ENCODE measurements around the gene CEL. TPM values are rescaled to one million over a fixed set of nuclear protein-coding genes. Genes with fewer than 3 reads are reported as not detected.

CEL gene
- total RNA-seq, 1 experiment from 2014 or later, result 3.6 TPM

GRCh38 chr9:133111808-133112662, 50.3 kb downstream of the CEL start:
- Histone ChIP-seq H2BK20ac (ENCODE audit: low read depth, low read length, poor library complexity, severe bottlenecking) (no peak overlapping the region), H3K27ac (ENCODE audit: insufficient read length, low read depth, low read length) (no peak overlapping the region), H3K14ac (ENCODE audit: insufficient read depth, low read length) (no peak overlapping the region), H3K9me3 (ENCODE audit: control insufficient read depth, low read depth, low read length) (no peaks in the 10 kb centered on the region), H4K91ac (ENCODE audit: insufficient read length, low read depth, low read length) (no peak overlapping the region), H2AK5ac (ENCODE audit: insufficient read length, low read length) (no peak overlapping the region), H4K8ac (replicated peaks; ENCODE audit: insufficient read length, low read depth, low read length) (no peak overlapping the region), H2BK5ac (ENCODE audit: insufficient read length, low read length) (no peak overlapping the region), H3K23ac (ENCODE audit: insufficient read length, low read depth, low read length) (no peak overlapping the region), H2BK120ac (ENCODE audit: low read depth, low read length, poor library complexity, severe bottlenecking) (no peak overlapping the region), H2BK12ac (ENCODE audit: insufficient read length, low read depth, low read length) (no peak overlapping the region), H3K4ac (ENCODE audit: low read depth, low read length) (no peak overlapping the region), H3K18ac (ENCODE audit: insufficient read length, low read depth, low read length) (no peak overlapping the region), H3K4me2 (ENCODE audit: insufficient read depth, insufficient read length, low read length) (no peak overlapping the region), H3K27me3 (ENCODE audit: insufficient read depth, low read length) (no peaks in the 10 kb centered on the region), H3K4me1 (ENCODE audit: insufficient read depth, low read length) (no peaks in the 10 kb centered on the region), H2AFZ (ENCODE audit: low read length) (no peak overlapping the region), H2BK15ac (ENCODE audit: low read depth, low read length) (no peak overlapping the region), H3K79me2 (ENCODE audit: insufficient read depth, low read length) (no peaks in the 10 kb centered on the region), H4K5ac (ENCODE audit: insufficient read length, low read depth, low read length) (no peak overlapping the region), H4K20me1 (ENCODE audit: control insufficient read depth, insufficient read depth, insufficient read length) (no peaks in the 10 kb centered on the region), H3K56ac (ENCODE audit: insufficient read length, low read depth, low read length) (no peak overlapping the region), H3K23me2 (ENCODE audit: insufficient read length, low read depth, low read length, poor library complexity, severe bottlenecking) (no peaks in the 10 kb centered on the region), H3K79me1 (ENCODE audit: insufficient read depth, low read depth, low read length, poor library complexity, severe bottlenecking) (no peaks in the 10 kb centered on the region), H3T11ph (ENCODE audit: low read length) (no peak overlapping the region), H3K9ac (ENCODE audit: extremely low read depth, insufficient read length, low read length) (no peak overlapping the region)
- no peak for DNase-seq
- H3K9me3 Mint-ChIP-seq, result no peaks in the 10 kb centered on the region
- no peak for TF ChIP-seq CTCF (conservative IDR thresholded peaks at IDR 0.05)
- H3K27ac Mint-ChIP-seq, result no peak overlapping the region
- H3K4me3 Mint-ChIP-seq, result no peak overlapping the region
- H3K4me1 Mint-ChIP-seq, result peaks cover 2 to 9% of the 10 kb centered on the region in 2 experiments; a peak in 3 of 4 replicates
- H3K27me3 Mint-ChIP-seq (ENCODE audit: low read depth), result no peaks in the 10 kb centered on the region; the same call in 1 of the 2 replicates
- no CpG with 5 or more reads among the region's 30 CpGs for WGBS (ENCODE audit: extremely low coverage, insufficient read length, low lambda C conversion rate)
- H3K36me3 Mint-ChIP-seq (ENCODE audit: insufficient read depth in 1 of 3, low read depth in 3 of 3), result peaks cover 7 to 21% (median 21%) of the 10 kb centered on the region in 3 experiments; a peak in 6 of 7 replicates
